Pancreas (tissue), 10 donors: ENCODE data around the gene B9D2. TPM values are rescaled to one million over a fixed set of nuclear protein-coding genes. Genes with fewer than 3 reads are reported as not detected.

Experiments
- ATAC-seq, 4 donors: fragments of 200-7000 bp; cut with Tn5 transposase; one replicate each; pipeline versions ENCODE4 v1.8.0 to v1.9.1; 2020; ENCODE audit warnings: mild to moderate bottlenecking in 4 of 4, moderate library complexity in 4 of 4
- DNase-seq, 6 donors: peaks; one replicate each; pipeline ENCODE4 v3.0.0-alpha.2; 2020
- FAIRE-seq: peaks from 2 replicates; lab custom pipeline; 2012; peaks lifted over from hg19 to GRCh38; lab: Jason Lieb, UNC
- H3K27ac ChIP-seq, 4 donors: fragments of 200-600 bp; sonication (generic); 1 replicate in 3 of 4; 2 replicates in 1 of 4; pipeline versions ENCODE4 v1.5.0 to v1.8.0; 2020
- H3K27me3 ChIP-seq, 4 donors: fragments of 200-600 bp; one replicate each; pipeline ENCODE4 v1.8.0; 2021
- H3K36me3 ChIP-seq, 3 donors: fragments of 200-600 bp; sonication (generic) in 1 of 3; one replicate each; pipeline versions ENCODE4 v1.5.0 to v1.8.0; 2020 to 2021
- H3K4me1 ChIP-seq, 3 donors: fragments of 200-600 bp; one replicate each; pipeline ENCODE4 v1.8.0; 2021
- H3K4me3 ChIP-seq, 4 donors: fragments of 200-600 bp; sonication (generic) in 2 of 4; one replicate each; pipeline versions ENCODE4 v1.5.0 to v1.8.0; 2020 to 2021
- H3K9me3 ChIP-seq, 4 donors: fragments of 200-600 bp; one replicate each; pipeline ENCODE4 v1.8.0; 2021
- WGBS, 2 donors: extraction: QIAGEN DNeasy Blood & Tissue Kit; methylation state at CpG; one replicate each; pipeline ENCODE4 v1.1.7; 2013; 5-methylcytosine and 5-hydroxymethylcytosine counted together
- intact Hi-C, 3 donors: fragments of 100-400 bp; cut with DNase I; formaldehyde crosslinking; loops; one replicate each; pipeline versions ENCODE4 v1.11.1 to v1.14.2; 2022
- polyA plus RNA-seq, 2 donors: library from polyadenylated mRNA; stranded (reverse); fragments of 200-250 nt; gene quantifications; one replicate each; pipeline ENCODE4 v1.2.3, GENCODE V29; 2013
- total RNA-seq, 6 donors: library from RNA; stranded (reverse); fragmentation: NEBNext Ultra II Directional in 4 of 6; extraction: Animal tissue kit (Norgen Biotek cat#: 25700) in 4 of 6; gene quantifications; one replicate each; pipeline versions ENCODE4 v1.2.1 to v1.2.4, GENCODE V29; 2021 to 2023
- TF ChIP-seq, protein P1 (sequence below), 4 donors: fragments of 200-600 bp; sonication (generic) in 3 of 4; IDR thresholded peaks; one replicate each; pipeline versions ENCODE4 v1.5.0 to v1.8.0; 2021; ENCODE audit warnings: antibody characterized with exemption in 4 of 4
- donor health status: healthy with polysubstance abuse.
- donor health status: DM: no; HTN: no; CAD: no; lungs with moderate emphysema.
- donor health status: DM: no; HTN: no; CAD: no.
- donor health status: control.
- donor health status: control.
- donor health status: Bipolar disorder and iron deficiency.
- donor health status: DM: yes; HTN: yes; CAD: no.
- donor health status: DM: no; HTN: no; CAD: no.
- donor health status: DM: no; HTN: no; CAD: no.
- donor health status: DM: yes; HTN: yes; CAD: no.

Gene B9D2
- total and polyA plus RNA-seq, 8 donors, result 1.5 to 7.5 (median 3.1) TPM

DNA sequence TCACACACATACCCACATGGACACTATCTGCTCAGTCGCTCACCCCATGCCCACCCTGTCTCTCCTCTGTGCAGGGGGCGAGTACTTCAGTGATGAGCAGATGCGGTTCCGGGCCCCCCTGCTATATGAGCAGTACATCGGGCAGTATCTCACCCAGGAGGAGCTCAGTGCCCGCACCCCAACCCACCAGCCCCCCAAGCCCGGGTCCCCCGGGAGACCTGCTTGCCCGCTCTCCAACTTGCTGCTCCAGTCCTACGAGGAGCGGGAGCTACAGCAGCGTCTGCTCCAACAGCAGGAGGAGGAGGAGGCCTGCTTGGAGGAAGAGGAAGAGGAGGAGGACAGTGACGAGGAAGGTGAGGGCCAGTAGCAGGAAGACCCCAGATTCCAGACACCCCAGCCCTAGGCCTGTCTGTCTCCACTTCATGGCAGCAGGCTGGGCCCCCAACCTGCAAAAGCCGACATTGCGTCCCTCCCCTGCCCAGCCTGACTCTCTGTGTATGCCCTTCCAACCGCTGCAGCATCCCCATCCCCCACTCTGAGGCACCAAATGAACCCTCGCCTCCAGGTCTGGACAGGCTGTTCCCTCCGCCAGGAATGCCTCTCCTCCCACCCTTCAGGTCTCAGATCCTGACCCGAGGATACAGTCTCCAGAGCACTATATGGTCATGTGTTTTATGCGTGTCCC lies 44.3 kb downstream of the B9D2 start:
- Histone ChIP-seq H3K27me3 (no peaks in the 10 kb centered on the region), H3K27ac (no peak overlapping the region), H3K4me3 (no peak overlapping the region), H3K9me3 (no peaks in the 10 kb centered on the region), H3K36me3 (peaks cover 0 to 24% (median 17%) of the 10 kb centered on the region in 3 donors), H3K4me1 (peaks cover 0 to 1% (median 0%) of the 10 kb centered on the region in 3 donors)
- TF ChIP-seq, protein P1, sequence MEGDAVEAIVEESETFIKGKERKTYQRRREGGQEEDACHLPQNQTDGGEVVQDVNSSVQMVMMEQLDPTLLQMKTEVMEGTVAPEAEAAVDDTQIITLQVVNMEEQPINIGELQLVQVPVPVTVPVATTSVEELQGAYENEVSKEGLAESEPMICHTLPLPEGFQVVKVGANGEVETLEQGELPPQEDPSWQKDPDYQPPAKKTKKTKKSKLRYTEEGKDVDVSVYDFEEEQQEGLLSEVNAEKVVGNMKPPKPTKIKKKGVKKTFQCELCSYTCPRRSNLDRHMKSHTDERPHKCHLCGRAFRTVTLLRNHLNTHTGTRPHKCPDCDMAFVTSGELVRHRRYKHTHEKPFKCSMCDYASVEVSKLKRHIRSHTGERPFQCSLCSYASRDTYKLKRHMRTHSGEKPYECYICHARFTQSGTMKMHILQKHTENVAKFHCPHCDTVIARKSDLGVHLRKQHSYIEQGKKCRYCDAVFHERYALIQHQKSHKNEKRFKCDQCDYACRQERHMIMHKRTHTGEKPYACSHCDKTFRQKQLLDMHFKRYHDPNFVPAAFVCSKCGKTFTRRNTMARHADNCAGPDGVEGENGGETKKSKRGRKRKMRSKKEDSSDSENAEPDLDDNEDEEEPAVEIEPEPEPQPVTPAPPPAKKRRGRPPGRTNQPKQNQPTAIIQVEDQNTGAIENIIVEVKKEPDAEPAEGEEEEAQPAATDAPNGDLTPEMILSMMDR (IDR thresholded peaks at IDR 0.05), result no peak
- ATAC-seq, result no peak
- DNase-seq, result no peak
- intact Hi-C loops, result no loop called here
- 84 to 86% methylated on average over 20 of the region's 20 CpGs for WGBS, 2 donors
- no peak for FAIRE-seq

DNA sequence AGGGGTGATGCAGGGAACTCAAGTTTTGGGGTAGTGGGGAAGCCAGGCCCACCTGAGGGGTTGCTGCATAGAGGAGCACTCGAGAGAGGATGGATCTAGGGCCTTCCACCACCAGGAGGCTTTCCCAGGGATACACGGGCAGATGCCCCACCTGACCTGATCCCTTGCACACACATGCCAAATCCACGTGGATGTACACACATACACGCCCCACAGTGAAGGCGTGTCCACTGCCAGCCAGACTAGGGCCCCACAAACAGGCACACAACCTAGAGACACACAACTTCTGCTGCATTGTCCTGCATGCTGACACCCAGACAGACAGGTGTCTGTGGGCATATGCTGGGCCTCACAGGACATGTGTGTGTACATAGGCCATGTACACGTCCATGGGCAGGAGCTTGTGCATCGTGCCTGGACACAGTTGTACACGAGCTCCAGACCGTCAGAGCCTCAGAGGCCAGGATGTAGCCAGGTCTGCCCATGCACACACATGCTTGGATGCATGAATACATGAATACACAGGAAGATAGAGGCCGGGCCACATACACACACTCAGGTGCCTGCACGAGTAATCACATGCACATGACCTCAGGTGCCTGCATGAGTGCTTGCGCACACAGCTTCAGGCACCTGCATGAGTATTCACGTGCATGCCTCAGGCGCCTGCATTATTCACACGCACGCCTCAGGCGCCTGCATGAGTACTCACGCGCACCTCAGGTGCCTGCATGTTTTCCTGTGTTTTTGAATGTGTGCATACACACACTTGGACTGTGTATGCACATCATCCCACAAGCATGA lies 45.1 kb downstream of the B9D2 start:
- ATAC-seq, result no peak
- FAIRE-seq, result no peak
- H3K36me3 ChIP-seq, result peaks cover 0 to 24% (median 17%) of the 10 kb centered on the region in 3 donors
- peak in 1 of 6 donors; percentile 10 for DNase-seq
- no peaks in the 10 kb centered on the region for H3K9me3 ChIP-seq
- intact Hi-C loops, result no loop called here
- TF ChIP-seq, protein P1 (IDR thresholded peaks at IDR 0.05), result no peak
- H3K4me3 ChIP-seq, result no peak overlapping the region
- H3K27ac ChIP-seq, result no peak overlapping the region
- H3K4me1 ChIP-seq, result no peaks in the 10 kb centered on the region
- no peaks in the 10 kb centered on the region for H3K27me3 ChIP-seq
- WGBS, 2 donors, result 81 to 88% methylated on average over 19 of the region's 19 CpGs

DNA sequence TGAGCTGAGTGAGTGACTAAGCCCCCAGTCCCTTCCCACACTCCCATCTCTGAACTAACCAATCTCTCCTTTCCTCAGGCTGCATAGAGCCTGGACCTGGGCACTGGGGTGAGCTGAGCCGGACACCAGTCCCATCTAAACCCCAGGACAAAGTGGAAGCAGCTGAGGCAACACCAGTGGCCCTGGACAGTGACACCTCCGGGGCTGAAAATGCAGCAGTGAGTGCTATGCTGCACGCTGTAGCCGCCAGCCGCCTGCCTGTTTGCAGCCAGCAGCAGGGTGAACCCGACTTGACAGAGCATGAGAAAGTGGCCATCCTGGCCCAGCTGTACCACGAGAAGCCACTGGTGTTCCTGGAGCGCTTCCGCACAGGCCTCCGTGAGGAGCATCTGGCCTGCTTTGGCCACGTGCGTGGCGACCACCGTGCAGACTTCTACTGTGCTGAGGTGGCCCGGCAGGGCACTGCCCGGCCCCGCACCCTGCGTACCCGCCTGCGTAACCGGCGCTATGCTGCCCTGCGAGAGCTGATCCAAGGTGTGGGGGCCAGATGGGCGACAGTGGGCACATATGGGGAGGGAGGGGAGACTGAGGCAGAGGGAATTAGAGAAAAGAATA lies 47.5 kb downstream of the B9D2 start:
- WGBS, 2 donors, result 94% methylated on average over 24 of the region's 24 CpGs
- no peak for FAIRE-seq
- H3K4me1 ChIP-seq, result peaks cover 0 to 6% (median 0%) of the 10 kb centered on the region in 3 donors

DNA sequence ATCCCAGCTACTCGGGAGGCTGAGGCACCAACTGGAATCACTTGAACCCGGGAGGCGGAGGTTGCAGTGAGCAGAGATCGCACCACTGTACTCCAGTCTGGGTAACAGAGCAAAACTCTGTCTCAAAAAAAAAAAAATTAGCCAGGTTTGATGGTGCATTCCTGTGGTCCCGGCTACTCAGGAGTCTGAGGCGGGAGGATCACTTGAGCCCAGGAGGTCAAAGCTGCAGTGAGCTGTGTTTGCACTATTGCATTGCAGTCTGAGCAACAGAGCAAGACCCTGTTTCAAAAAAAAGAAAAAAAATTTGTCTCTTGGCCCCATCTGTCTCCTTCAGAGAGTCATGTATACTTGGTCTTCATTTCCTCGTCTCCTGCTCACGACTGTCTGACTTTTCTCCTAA lies 52.3 kb downstream of the B9D2 start:
- Histone ChIP-seq H3K27me3 (no peaks in the 10 kb centered on the region), H3K27ac (no peak overlapping the region), H3K36me3 (peaks cover 0 to 10% (median 8%) of the 10 kb centered on the region in 3 donors), H3K4me1 (peaks cover 6 to 25% (median 6%) of the 10 kb centered on the region in 3 donors), H3K9me3 (no peaks in the 10 kb centered on the region), H3K4me3 (no peak overlapping the region)
- intact Hi-C loops, result no loop called here
- WGBS, 2 donors, result 86 to 90% methylated on average over 8 of the region's 8 CpGs
- FAIRE-seq (no peak), DNase-seq (no peak), ATAC-seq (no peak)
- TF ChIP-seq, protein P1 (IDR thresholded peaks at IDR 0.05), result no peak

More for the DNA sequence above, 47.5 kb downstream of the B9D2 start:
- Histone ChIP-seq H3K27me3 (no peaks in the 10 kb centered on the region), H3K9me3 (no peaks in the 10 kb centered on the region), H3K27ac (no peak overlapping the region), H3K36me3 (peaks cover 0 to 24% (median 17%) of the 10 kb centered on the region in 3 donors), H3K4me3 (no peak overlapping the region)
- TF ChIP-seq, protein P1 (IDR thresholded peaks at IDR 0.05), result no peak
- intact Hi-C loops, result no loop called here
- DNase-seq, result no peak
- ATAC-seq, result no peak
